Caco-2 (cell line): ENCODE data around the gene ABCA13. TPM values are rescaled to one million over a fixed set of nuclear protein-coding genes. Genes with fewer than 3 reads are reported as not detected.

ENCODE experiments used
- BruUV-seq: library from RNA; stranded (reverse); fragments of 400-500 nt; replicated peaks from 2 replicates; lab custom pipeline; 2021; lab: Mats Ljungman, UMichigan
- CTCF ChIA-PET: fragments of 300-600 bp; sonication (Branson Sonifier 250); formaldehyde crosslinking; loops from one replicate; lab custom pipeline; 2022; ENCODE audit warnings: antibody characterized with exemption; lab: Charles Lee
- POLR2A ChIA-PET: fragments of 300-600 bp; sonication (Branson Sonifier 250); formaldehyde crosslinking; loops from one replicate; lab custom pipeline; 2022; ENCODE audit warnings: antibody characterized with exemption; lab: Charles Lee
- DNase-seq, 2 experiments: peaks; one replicate each; pipeline versions ENCODE4 v3.0.0 to v3.0.0-alpha.2; 2020 to 2022
- H3K27me3 ChIP-seq: replicated peaks from 2 replicates; pipeline ENCODE4 v1.6.0; 2011; ENCODE audit warnings: low read length; ENCODE audit not compliant: control insufficient read depth, insufficient read depth
- H3K36me3 ChIP-seq: 2 replicates; pipeline ENCODE4 v1.5.1; 2011; ENCODE audit warnings: low read length; ENCODE audit not compliant: control insufficient read depth, insufficient read depth
- H3K4me1 ChIP-seq: fragments of 250-450 bp; sonication (Bioruptor Pico); 2 replicates; pipeline ENCODE4 v1.5.1; 2020; ENCODE audit warnings: mild to moderate bottlenecking
- H3K4me3 ChIP-seq: 2 replicates; pipeline ENCODE4 v1.5.1; 2011; ENCODE audit warnings: low read depth, mild to moderate bottlenecking, control low read depth, low read length
- H3K9me3 ChIP-seq: fragments of 250-450 bp; sonication (Bioruptor Pico); 2 replicates; pipeline ENCODE4 v1.5.1; 2020; ENCODE audit warnings: mild to moderate bottlenecking, moderate library complexity
- H3K27ac Mint-ChIP-seq: one replicate; pipeline ENCODE4 v1.8.0; 2022; ENCODE audit warnings: mixed read lengths; ENCODE audit not compliant: unreplicated experiment
- H3K27me3 Mint-ChIP-seq: one replicate; pipeline ENCODE4 v1.8.0; 2022; ENCODE audit warnings: mixed read lengths; ENCODE audit not compliant: insufficient read depth, unreplicated experiment
- H3K36me3 Mint-ChIP-seq: one replicate; pipeline ENCODE4 v1.8.0; 2022; ENCODE audit warnings: mild to moderate bottlenecking, mixed read lengths; ENCODE audit not compliant: insufficient read depth, unreplicated experiment
- H3K4me1 Mint-ChIP-seq: one replicate; pipeline ENCODE4 v1.8.0; 2022; ENCODE audit warnings: low read depth, mixed read lengths; ENCODE audit not compliant: unreplicated experiment
- H3K4me3 Mint-ChIP-seq: one replicate; pipeline ENCODE4 v1.8.0; 2022; ENCODE audit warnings: mild to moderate bottlenecking, moderate library complexity, mixed read lengths; ENCODE audit not compliant: unreplicated experiment
- H3K9me3 Mint-ChIP-seq: one replicate; pipeline ENCODE4 v1.8.0; 2022; ENCODE audit warnings: mixed read lengths; ENCODE audit not compliant: unreplicated experiment
- CTCF ChIP-seq, 2 experiments: fragments of 200-600 bp in 1 of 2; IDR thresholded peaks; 1 replicate in 1 of 2; 2 replicates in 1 of 2; pipeline versions ENCODE4 v1.5.1 to v1.8.0; 2011 to 2022; ENCODE audit warnings: antibody characterized with exemption in 1 of 2, control low read depth in 1 of 2, inconsistent platforms in 1 of 2, low read depth in 1 of 2, low read length in 1 of 2, mild to moderate bottlenecking in 1 of 2, moderate library complexity in 1 of 2; ENCODE audit not compliant: insufficient read depth in 1 of 2, severe bottlenecking in 1 of 2, unreplicated experiment in 1 of 2
- intact Hi-C: fragments of 100-400 bp; cut with micrococcal nuclease; formaldehyde crosslinking; loops from one replicate; pipeline ENCODE4 v1.10.0; 2022; ENCODE audit not compliant: unreplicated experiment
- total RNA-seq: library from RNA; stranded (reverse); gene quantifications from 2 replicates; pipeline ENCODE4 v1.2.3, GENCODE V29; 2022

ABCA13 gene
- total RNA-seq, 1 experiment from 2014 or later, result 0.07 TPM

- Mint-ChIP-seq H3K27me3 (peaks cover 19% of the 10 kb centered on the region), H3K4me1 (no peaks in the 10 kb centered on the region), H3K9me3 (no peaks in the 10 kb centered on the region), H3K27ac (no peak overlapping the region), H3K4me3 (no peak overlapping the region), H3K36me3 (no peaks in the 10 kb centered on the region)
- intact Hi-C loops, result no loop called here
- TF ChIP-seq CTCF (IDR thresholded peaks at IDR 0.05; ENCODE audit: insufficient read depth in 1 of 2, low read depth in 1 of 2, low read length in 1 of 2, severe bottlenecking in 1 of 2, unreplicated experiment in 1 of 2), result no peak
- Histone ChIP-seq H3K27me3 (no peaks in the 10 kb centered on the region; the same call in 1 of the 2 replicates), H3K4me3 (no peak overlapping the region), H3K36me3 (no peaks in the 10 kb centered on the region), H3K4me1 (no peaks in the 10 kb centered on the region), H3K9me3 (no peaks in the 10 kb centered on the region)
- POLR2A ChIA-PET, result no interaction called here
- DNase-seq, result no peak
- CTCF ChIA-PET, result no interaction called here
- no TSS peak for BruUV-seq
Measured at GRCh38 chr7:48295296-48295971, 124.2 kb downstream of the ABCA13 start.

DNA sequence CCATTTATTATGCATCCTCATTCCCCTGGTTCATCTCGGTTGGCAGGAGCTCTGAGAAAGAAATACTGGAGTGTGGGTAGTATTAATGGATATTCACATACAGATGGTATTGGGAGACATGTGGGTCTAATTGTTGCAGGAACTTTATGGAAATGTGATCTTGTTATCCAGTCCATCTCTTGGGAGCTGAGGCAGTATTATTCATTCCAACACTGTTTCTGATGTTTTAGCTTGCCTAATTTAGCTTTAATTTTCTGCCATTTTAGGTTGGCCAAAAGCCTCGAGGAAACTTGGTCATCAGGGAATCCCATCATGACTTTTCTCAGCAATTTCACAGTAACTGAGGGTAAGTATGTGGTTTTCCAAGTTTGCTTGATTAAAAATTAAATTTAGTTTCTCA is 125.7 kb downstream of the ABCA13 start:
- Mint-ChIP-seq H3K27ac (no peak overlapping the region), H3K27me3 (peaks cover 15% of the 10 kb centered on the region), H3K4me3 (no peak overlapping the region), H3K9me3 (no peaks in the 10 kb centered on the region), H3K4me1 (no peaks in the 10 kb centered on the region), H3K36me3 (no peaks in the 10 kb centered on the region)
- no peak for TF ChIP-seq CTCF (IDR thresholded peaks at IDR 0.05; ENCODE audit: insufficient read depth in 1 of 2, low read depth in 1 of 2, low read length in 1 of 2, severe bottlenecking in 1 of 2, unreplicated experiment in 1 of 2)
- Histone ChIP-seq H3K4me1 (no peaks in the 10 kb centered on the region), H3K4me3 (no peak overlapping the region), H3K27me3 (no peaks in the 10 kb centered on the region; the same call in 1 of the 2 replicates), H3K9me3 (no peaks in the 10 kb centered on the region), H3K36me3 (no peaks in the 10 kb centered on the region)
- no TSS peak for BruUV-seq
- ChIA-PET POLR2A (no interaction called here), CTCF (no interaction called here)
- no peak for DNase-seq
- intact Hi-C loops, result no loop called here

DNA sequence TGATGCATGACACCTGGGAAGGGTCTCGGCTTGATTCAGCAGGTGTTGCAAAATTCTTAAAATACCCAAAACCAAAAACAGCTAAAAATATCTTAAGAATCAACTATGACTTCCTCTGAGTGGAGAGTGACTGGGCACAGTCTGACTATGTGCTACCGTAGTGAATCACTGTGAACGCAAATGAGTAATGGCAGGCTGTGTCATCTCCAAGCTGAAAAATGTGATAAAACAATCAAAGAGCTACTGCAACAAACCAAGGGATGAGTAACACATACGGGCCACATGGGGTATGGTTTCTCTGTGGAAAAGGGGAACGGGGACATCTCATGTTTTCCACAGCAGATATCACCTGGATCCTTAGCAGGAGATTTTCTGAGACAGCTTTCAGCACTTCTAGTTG is 127.5 kb downstream of the ABCA13 start:
- Mint-ChIP-seq H3K4me3 (no peak overlapping the region), H3K4me1 (no peaks in the 10 kb centered on the region), H3K36me3 (no peaks in the 10 kb centered on the region), H3K27me3 (peaks cover 9% of the 10 kb centered on the region), H3K27ac (no peak overlapping the region), H3K9me3 (no peaks in the 10 kb centered on the region)
- intact Hi-C loops, result loop anchor here (1.0 kb wide), 3 partner anchors 230 to 1554 kb away; no protein-coding TSS in a partner anchor
- BruUV-seq, result no TSS peak
- Histone ChIP-seq H3K4me3 (no peak overlapping the region), H3K4me1 (no peaks in the 10 kb centered on the region), H3K9me3 (no peaks in the 10 kb centered on the region), H3K36me3 (no peaks in the 10 kb centered on the region), H3K27me3 (no peaks in the 10 kb centered on the region; the same call in 1 of the 2 replicates)
- no peak for TF ChIP-seq CTCF (IDR thresholded peaks at IDR 0.05; ENCODE audit: insufficient read depth in 1 of 2, low read depth in 1 of 2, low read length in 1 of 2, severe bottlenecking in 1 of 2, unreplicated experiment in 1 of 2)
- CTCF ChIA-PET, result no interaction called here
- DNase-seq, result no peak
- POLR2A ChIA-PET, result no interaction called here
